Prostate gland (tissue), 2 donors: ENCODE data around the gene NTRK2. TPM values are rescaled to one million over a fixed set of nuclear protein-coding genes. Genes with fewer than 3 reads are reported as not detected.

Source experiments
- DNase-seq: peaks from one replicate; pipeline ENCODE4 v3.0.0-alpha.2; 2019; ENCODE audit warnings: low spot score
- H3K27ac ChIP-seq, 2 donors: fragments of 200-600 bp; sonication (generic); 2 replicates each; pipeline ENCODE4 v1.5.1; 2017 to 2019
- H3K27me3 ChIP-seq: fragments of 200-600 bp; sonication (generic); replicated peaks from 2 replicates; pipeline ENCODE4 v1.5.1; 2019; ENCODE audit not compliant: insufficient read depth
- H3K36me3 ChIP-seq, 2 donors: fragments of 200-600 bp; sonication (generic); 1 replicate in 1 of 2; 2 replicates in 1 of 2; pipeline versions ENCODE4 v1.5.1 to v1.8.1; 2017 to 2019
- H3K4me1 ChIP-seq: fragments of 200-600 bp; sonication (generic); replicated peaks from 2 replicates; pipeline ENCODE4 v1.5.1; 2019
- H3K4me3 ChIP-seq, 2 donors: fragments of 200-600 bp; sonication (generic); 2 replicates each; pipeline ENCODE4 v1.5.1; 2017 to 2019
- H3K9me3 ChIP-seq: fragments of 200-600 bp; sonication (generic); 2 replicates; pipeline ENCODE4 v1.5.1; 2017
- POLR2A ChIP-seq: fragments of 450-650 bp; IDR thresholded peaks from one replicate; pipeline ENCODE4 v1.6.1; 2016; ENCODE audit warnings: antibody characterized with exemption, mild to moderate bottlenecking
- POLR2AphosphoS5 ChIP-seq: sonication (generic); formaldehyde crosslinking; IDR thresholded peaks from one replicate; pipeline ENCODE4 v1.6.1; 2017; ENCODE audit warnings: antibody characterized with exemption
- WGBS: methylation state at CpG from one replicate; pipeline ENCODE4 v1.1.5; 2018; 5-methylcytosine and 5-hydroxymethylcytosine counted together
- intact Hi-C: fragments of 100-400 bp; cut with DNase I; formaldehyde crosslinking; loops from one replicate; pipeline ENCODE4 v1.14.2; 2022
- total RNA-seq, 2 donors: library from RNA; depleted of rRNA; stranded (reverse); fragments of >200 nt; gene quantifications; one replicate each; pipeline ENCODE4 v1.1.0, GENCODE V29; 2016
- TF ChIP-seq, protein P1 (sequence below), 4 experiments: fragments of 200-600 bp in 2 of 4; fragments of 450-650 bp in 2 of 4; sonication (generic) in 2 of 4; IDR thresholded peaks; 1 replicate in 3 of 4; 2 replicates in 1 of 4; pipeline ENCODE4 v1.5.1; 2016 to 2019; ENCODE audit warnings: antibody characterized with exemption in 4 of 4, mild to moderate bottlenecking in 2 of 4, moderate library complexity in 2 of 4

NTRK2 gene
- total RNA-seq, 2 donors from 2014 or later, result 2.3 to 11.1 TPM

DNA sequence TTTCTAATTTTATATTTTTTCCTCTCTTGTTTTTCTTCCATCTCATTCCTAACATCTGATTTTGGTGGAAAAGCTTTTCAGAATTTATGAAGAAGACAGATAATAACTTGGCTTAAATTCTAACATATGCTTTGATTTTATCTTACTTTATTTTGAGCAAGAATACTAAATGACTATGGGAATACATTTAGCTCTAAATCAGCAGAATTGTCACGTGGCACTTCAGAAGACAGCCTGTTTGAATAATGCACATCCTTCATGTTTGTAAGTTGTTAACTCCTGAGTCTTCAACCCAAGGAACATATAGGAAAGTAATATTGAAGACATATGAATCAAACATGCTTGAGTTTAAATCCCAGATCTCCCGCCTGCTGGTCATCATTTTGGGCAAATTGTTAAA, 90.3 kb downstream of the NTRK2 start:
- WGBS, result 77% methylated on average over 2 of the region's 2 CpGs
- Histone ChIP-seq H3K4me1 (no peaks in the 10 kb centered on the region), H3K9me3 (no peaks in the 10 kb centered on the region), H3K36me3 (no peaks in the 10 kb centered on the region), H3K27me3 (no peaks in the 10 kb centered on the region), H3K4me3 (no peak overlapping the region), H3K27ac (no peak overlapping the region)
- intact Hi-C loops, result no loop called here
- TF ChIP-seq POLR2AphosphoS5, result no peak
- TF ChIP-seq POLR2A, result no peak
- TF ChIP-seq, protein P1, sequence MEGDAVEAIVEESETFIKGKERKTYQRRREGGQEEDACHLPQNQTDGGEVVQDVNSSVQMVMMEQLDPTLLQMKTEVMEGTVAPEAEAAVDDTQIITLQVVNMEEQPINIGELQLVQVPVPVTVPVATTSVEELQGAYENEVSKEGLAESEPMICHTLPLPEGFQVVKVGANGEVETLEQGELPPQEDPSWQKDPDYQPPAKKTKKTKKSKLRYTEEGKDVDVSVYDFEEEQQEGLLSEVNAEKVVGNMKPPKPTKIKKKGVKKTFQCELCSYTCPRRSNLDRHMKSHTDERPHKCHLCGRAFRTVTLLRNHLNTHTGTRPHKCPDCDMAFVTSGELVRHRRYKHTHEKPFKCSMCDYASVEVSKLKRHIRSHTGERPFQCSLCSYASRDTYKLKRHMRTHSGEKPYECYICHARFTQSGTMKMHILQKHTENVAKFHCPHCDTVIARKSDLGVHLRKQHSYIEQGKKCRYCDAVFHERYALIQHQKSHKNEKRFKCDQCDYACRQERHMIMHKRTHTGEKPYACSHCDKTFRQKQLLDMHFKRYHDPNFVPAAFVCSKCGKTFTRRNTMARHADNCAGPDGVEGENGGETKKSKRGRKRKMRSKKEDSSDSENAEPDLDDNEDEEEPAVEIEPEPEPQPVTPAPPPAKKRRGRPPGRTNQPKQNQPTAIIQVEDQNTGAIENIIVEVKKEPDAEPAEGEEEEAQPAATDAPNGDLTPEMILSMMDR (IDR thresholded peaks at IDR 0.05), result no peak
- no peak for DNase-seq

- no peaks in the 10 kb centered on the region for H3K36me3 ChIP-seq
- H3K27me3 ChIP-seq, result no peaks in the 10 kb centered on the region
- H3K4me1 ChIP-seq, result no peaks in the 10 kb centered on the region
- intact Hi-C loops, result no loop called here
- DNase-seq, result no peak
- H3K27ac ChIP-seq, result no peak overlapping the region
- no peak overlapping the region for H3K4me3 ChIP-seq
- no peaks in the 10 kb centered on the region for H3K9me3 ChIP-seq
- WGBS, result 84% methylated on average over 2 of the region's 2 CpGs
- TF ChIP-seq POLR2AphosphoS5, result no peak
- TF ChIP-seq, protein P1 (IDR thresholded peaks at IDR 0.05), result no peak
- no peak for TF ChIP-seq POLR2A
Observed at GRCh38 chr9:84761137-84761808, 91.7 kb downstream of the NTRK2 start.

GRCh38 chr9:84772511-84772910, 103.0 kb downstream of the NTRK2 start:
- Histone ChIP-seq H3K4me3 (no peak overlapping the region), H3K27me3 (no peaks in the 10 kb centered on the region), H3K36me3 (no peaks in the 10 kb centered on the region), H3K4me1 (peaks cover 3% of the 10 kb centered on the region), H3K27ac (no peak overlapping the region), H3K9me3 (no peaks in the 10 kb centered on the region)
- DNase-seq, result no peak
- TF ChIP-seq, protein P1 (IDR thresholded peaks at IDR 0.05), result no peak
- TF ChIP-seq POLR2A, result no peak
- no peak for TF ChIP-seq POLR2AphosphoS5
- intact Hi-C loops, result no loop called here
- 91% methylated on average over 3 of the region's 3 CpGs for WGBS

- no peak for TF ChIP-seq POLR2A
- TF ChIP-seq, protein P1 (IDR thresholded peaks at IDR 0.05), result no peak
- TF ChIP-seq POLR2AphosphoS5, result no peak
- Histone ChIP-seq H3K36me3 (no peaks in the 10 kb centered on the region), H3K9me3 (no peaks in the 10 kb centered on the region), H3K4me3 (no peak overlapping the region), H3K4me1 (peaks cover 3% of the 10 kb centered on the region), H3K27ac (no peak overlapping the region), H3K27me3 (no peaks in the 10 kb centered on the region)
- intact Hi-C loops, result no loop called here
- DNase-seq, result no peak
Observed at GRCh38 chr9:84773022-84773421, 103.5 kb downstream of the NTRK2 start.

GRCh38 chr9:84775056-84775643, 105.6 kb downstream of the NTRK2 start:
- peaks cover 3% of the 10 kb centered on the region for H3K4me1 ChIP-seq
- no peaks in the 10 kb centered on the region for H3K9me3 ChIP-seq
- H3K27me3 ChIP-seq, result no peaks in the 10 kb centered on the region
- TF ChIP-seq POLR2A (no peak), POLR2AphosphoS5 (peak; percentile 63)
- intact Hi-C loops, result no loop called here
- H3K36me3 ChIP-seq, result no peaks in the 10 kb centered on the region
- H3K27ac ChIP-seq, result no peak overlapping the region
- DNase-seq, result peak; percentile 6
- WGBS, result 72% methylated on average over 4 of the region's 4 CpGs
- H3K4me3 ChIP-seq, result no peak overlapping the region
